H9 (cell line): ENCODE results near the gene RNLS. TPM values are rescaled to one million over a fixed set of nuclear protein-coding genes. Genes with fewer than 3 reads are reported as not detected.

Source experiments
- DNase-seq: peaks from one replicate; pipeline ENCODE4 v3.0.0-alpha.2; 2017
- H2AFZ ChIP-seq: one replicate; pipeline ENCODE4 v1.6.1; 2013; ENCODE audit warnings: mild to moderate bottlenecking, low read length, control low read depth, moderate library complexity
- H2AK5ac ChIP-seq: 2 replicates; pipeline ENCODE4 v1.6.1; 2013; ENCODE audit warnings: low read length, control low read depth, mixed read lengths; ENCODE audit not compliant: insufficient read length
- H2BK120ac ChIP-seq: one replicate; pipeline ENCODE4 v1.6.1; 2013; ENCODE audit warnings: low read depth, mild to moderate bottlenecking, low read length, control low read depth, inconsistent platforms; ENCODE audit not compliant: poor library complexity, severe bottlenecking
- H2BK12ac ChIP-seq: 2 replicates; pipeline ENCODE4 v1.6.1; 2013; ENCODE audit warnings: low read length, control low read depth, mixed read lengths, low read depth; ENCODE audit not compliant: insufficient read length
- H2BK15ac ChIP-seq: 2 replicates; pipeline ENCODE4 v1.6.1; 2013; ENCODE audit warnings: low read depth, low read length, control low read depth
- H2BK20ac ChIP-seq: one replicate; pipeline ENCODE4 v1.6.1; 2013; ENCODE audit warnings: low read depth, mild to moderate bottlenecking, low read length, control low read depth, inconsistent platforms; ENCODE audit not compliant: poor library complexity, severe bottlenecking
- H2BK5ac ChIP-seq: 2 replicates; pipeline ENCODE4 v1.6.1; 2013; ENCODE audit warnings: low read length, control low read depth, mixed read lengths; ENCODE audit not compliant: insufficient read length
- H3K14ac ChIP-seq: 2 replicates; pipeline ENCODE4 v1.6.1; 2013; ENCODE audit warnings: low read length, control low read depth; ENCODE audit not compliant: insufficient read depth
- H3K18ac ChIP-seq: 2 replicates; pipeline ENCODE4 v1.6.1; 2013; ENCODE audit warnings: low read depth, mild to moderate bottlenecking, mixed read lengths, low read length, control low read depth; ENCODE audit not compliant: insufficient read length
- H3K23ac ChIP-seq: 2 replicates; pipeline ENCODE4 v1.6.1; 2013; ENCODE audit warnings: low read length, control low read depth, mixed read lengths, low read depth; ENCODE audit not compliant: insufficient read length
- H3K23me2 ChIP-seq: 2 replicates; pipeline ENCODE4 v1.6.1; 2013; ENCODE audit warnings: low read depth, mild to moderate bottlenecking, mixed read lengths, low read length, control low read depth; ENCODE audit not compliant: insufficient read length, poor library complexity, severe bottlenecking
- H3K27ac ChIP-seq: 2 replicates; pipeline ENCODE4 v1.5.1; 2013; ENCODE audit warnings: low read length, control low read depth, mixed read lengths, low read depth; ENCODE audit not compliant: insufficient read length
- H3K27me3 ChIP-seq: 2 replicates; pipeline ENCODE4 v1.6.1; 2013; ENCODE audit warnings: low read length, control low read depth, inconsistent platforms; ENCODE audit not compliant: insufficient read depth
- H3K4ac ChIP-seq: 2 replicates; pipeline ENCODE4 v1.6.1; 2013; ENCODE audit warnings: low read depth, mild to moderate bottlenecking, control low read depth, inconsistent platforms, low read length, moderate library complexity
- H3K4me1 ChIP-seq: 2 replicates; pipeline ENCODE4 v1.6.1; 2013; ENCODE audit warnings: low read length, control low read depth, inconsistent platforms; ENCODE audit not compliant: insufficient read depth
- H3K4me2 ChIP-seq: 2 replicates; pipeline ENCODE4 v1.6.1; 2013; ENCODE audit warnings: low read length, control low read depth, mixed read lengths; ENCODE audit not compliant: insufficient read length, insufficient read depth
- H3K56ac ChIP-seq: 2 replicates; pipeline ENCODE4 v1.6.1; 2013; ENCODE audit warnings: low read depth, mild to moderate bottlenecking, mixed read lengths, low read length, control low read depth; ENCODE audit not compliant: insufficient read length
- H3K79me1 ChIP-seq: 2 replicates; pipeline ENCODE4 v1.6.1; 2013; ENCODE audit warnings: low read depth, mild to moderate bottlenecking, moderate library complexity, low read length, control low read depth, inconsistent platforms; ENCODE audit not compliant: insufficient read depth, poor library complexity, severe bottlenecking
- H3K79me2 ChIP-seq: 2 replicates; pipeline ENCODE4 v1.6.1; 2013; ENCODE audit warnings: low read length, control low read depth, inconsistent platforms; ENCODE audit not compliant: insufficient read depth
- H3K9ac ChIP-seq: 2 replicates; pipeline ENCODE4 v1.6.1; 2013; ENCODE audit warnings: low read length, control low read depth, mixed read lengths; ENCODE audit not compliant: insufficient read length; ENCODE audit errors: extremely low read depth
- H3K9me3 ChIP-seq: one replicate; pipeline ENCODE4 v1.6.1; 2013; ENCODE audit warnings: low read depth, low read length, inconsistent platforms; ENCODE audit not compliant: control insufficient read depth
- H3T11ph ChIP-seq: one replicate; pipeline ENCODE4 v1.6.1; 2013; ENCODE audit warnings: mild to moderate bottlenecking, low read length, control low read depth, inconsistent platforms
- H4K20me1 ChIP-seq: one replicate; pipeline ENCODE4 v1.6.1; 2013; ENCODE audit not compliant: control insufficient read depth, insufficient read length, insufficient read depth
- H4K5ac ChIP-seq: 2 replicates; pipeline ENCODE4 v1.6.1; 2013; ENCODE audit warnings: low read depth, mild to moderate bottlenecking, mixed read lengths, low read length, control low read depth; ENCODE audit not compliant: insufficient read length
- H4K8ac ChIP-seq: replicated peaks from 2 replicates; pipeline ENCODE4 v1.6.1; 2013; ENCODE audit warnings: low read length, control low read depth, mixed read lengths, low read depth; ENCODE audit not compliant: insufficient read length
- H4K91ac ChIP-seq: 2 replicates; pipeline ENCODE4 v1.6.1; 2013; ENCODE audit warnings: low read depth, mild to moderate bottlenecking, moderate library complexity, mixed read lengths, low read length, control low read depth; ENCODE audit not compliant: insufficient read length
- H3K27ac Mint-ChIP-seq, 3 experiments: 2 replicates in 2 of 3; 3 replicates in 1 of 3; pipeline ENCODE4 v1.8.0; 2020 to 2021; ENCODE audit warnings: mixed read lengths in 3 of 3, mild to moderate bottlenecking in 1 of 3, moderate library complexity in 1 of 3
- H3K27me3 Mint-ChIP-seq: 2 replicates; pipeline ENCODE4 v1.8.0; 2021; ENCODE audit warnings: low read depth, mild to moderate bottlenecking, moderate library complexity, mixed read lengths
- H3K36me3 Mint-ChIP-seq, 3 experiments: 2 replicates in 2 of 3; 3 replicates in 1 of 3; pipeline ENCODE4 v1.8.0; 2020 to 2021; ENCODE audit warnings: low read depth in 3 of 3, mixed read lengths in 3 of 3; ENCODE audit not compliant: insufficient read depth in 1 of 3
- H3K4me1 Mint-ChIP-seq, 2 experiments: 2 replicates each; pipeline ENCODE4 v1.8.0; 2020; ENCODE audit warnings: mixed read lengths in 2 of 2
- H3K4me3 Mint-ChIP-seq, 2 experiments: 2 replicates in 1 of 2; 3 replicates in 1 of 2; pipeline ENCODE4 v1.8.0; 2020 to 2021; ENCODE audit warnings: mild to moderate bottlenecking in 2 of 2, mixed read lengths in 2 of 2, moderate library complexity in 1 of 2
- H3K9me3 Mint-ChIP-seq, 2 experiments: 2 replicates in 1 of 2; 3 replicates in 1 of 2; pipeline ENCODE4 v1.8.0; 2020; ENCODE audit warnings: mild to moderate bottlenecking in 2 of 2, mixed read lengths in 2 of 2, moderate library complexity in 1 of 2
- total RNA-seq: library from RNA; stranded (reverse); gene quantifications from 2 replicates; pipeline ENCODE4 v1.2.1, GENCODE V29; 2021
- TF ChIP-seq, protein P1 (sequence below): fragments of 200-600 bp; sonication (generic); conservative IDR thresholded peaks from 3 replicates; pipeline ENCODE4 v1.8.0; 2021; ENCODE audit warnings: antibody characterized with exemption, mild to moderate bottlenecking

The RNLS gene
- total RNA-seq, 1 experiment from 2014 or later = 7.5 TPM

DNA sequence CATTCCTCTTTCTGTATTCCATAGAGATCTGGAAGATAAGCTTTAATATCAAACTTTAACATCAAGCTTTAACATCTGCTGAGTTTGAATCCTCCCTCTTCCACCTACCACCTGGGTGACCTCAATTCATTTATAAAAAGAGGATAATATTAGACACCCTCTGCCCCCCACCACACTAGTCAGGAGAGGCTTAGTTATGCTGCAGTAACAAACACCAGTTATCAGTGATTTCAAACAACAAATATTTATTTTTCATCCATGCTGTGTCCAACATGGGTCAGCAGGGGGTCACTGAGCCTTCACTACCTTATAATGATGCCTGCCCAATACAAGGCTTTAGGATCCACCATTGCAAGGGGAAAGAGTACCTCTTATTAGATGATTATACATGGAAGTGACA is 322.0 kb downstream of the RNLS start:
- Mint-ChIP-seq H3K4me3 (no peak overlapping the region), H3K36me3 (no peaks in the 10 kb centered on the region), H3K27me3 (no peaks in the 10 kb centered on the region), H3K27ac (no peak overlapping the region), H3K4me1 (no peaks in the 10 kb centered on the region), H3K9me3 (no peaks in the 10 kb centered on the region)
- Histone ChIP-seq H3K9ac (no peak overlapping the region), H3K27me3 (no peaks in the 10 kb centered on the region), H2AK5ac (no peak overlapping the region), H3K14ac (no peak overlapping the region), H2BK12ac (no peak overlapping the region), H3K4me1 (no peaks in the 10 kb centered on the region), H3K27ac (no peak overlapping the region), H4K20me1 (no peaks in the 10 kb centered on the region), H3K23ac (no peak overlapping the region), H3K4ac (no peak overlapping the region), H4K91ac (no peak overlapping the region), H4K8ac (no peak overlapping the region), H2BK20ac (no peak overlapping the region), H3T11ph (no peak overlapping the region), H3K79me1 (no peaks in the 10 kb centered on the region), H3K4me2 (no peak overlapping the region), H2BK5ac (no peak overlapping the region), H4K5ac (no peak overlapping the region), H3K79me2 (no peaks in the 10 kb centered on the region), H3K18ac (no peak overlapping the region), H3K9me3 (no peaks in the 10 kb centered on the region), H2BK120ac (no peak overlapping the region), H3K56ac (no peak overlapping the region), H2BK15ac (no peak overlapping the region), H2AFZ (no peak overlapping the region), H3K23me2 (no peaks in the 10 kb centered on the region)
- TF ChIP-seq, protein P1, sequence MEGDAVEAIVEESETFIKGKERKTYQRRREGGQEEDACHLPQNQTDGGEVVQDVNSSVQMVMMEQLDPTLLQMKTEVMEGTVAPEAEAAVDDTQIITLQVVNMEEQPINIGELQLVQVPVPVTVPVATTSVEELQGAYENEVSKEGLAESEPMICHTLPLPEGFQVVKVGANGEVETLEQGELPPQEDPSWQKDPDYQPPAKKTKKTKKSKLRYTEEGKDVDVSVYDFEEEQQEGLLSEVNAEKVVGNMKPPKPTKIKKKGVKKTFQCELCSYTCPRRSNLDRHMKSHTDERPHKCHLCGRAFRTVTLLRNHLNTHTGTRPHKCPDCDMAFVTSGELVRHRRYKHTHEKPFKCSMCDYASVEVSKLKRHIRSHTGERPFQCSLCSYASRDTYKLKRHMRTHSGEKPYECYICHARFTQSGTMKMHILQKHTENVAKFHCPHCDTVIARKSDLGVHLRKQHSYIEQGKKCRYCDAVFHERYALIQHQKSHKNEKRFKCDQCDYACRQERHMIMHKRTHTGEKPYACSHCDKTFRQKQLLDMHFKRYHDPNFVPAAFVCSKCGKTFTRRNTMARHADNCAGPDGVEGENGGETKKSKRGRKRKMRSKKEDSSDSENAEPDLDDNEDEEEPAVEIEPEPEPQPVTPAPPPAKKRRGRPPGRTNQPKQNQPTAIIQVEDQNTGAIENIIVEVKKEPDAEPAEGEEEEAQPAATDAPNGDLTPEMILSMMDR = no peak
- no peak for DNase-seq
